Measurements from ENCODE around the gene APOO.

APOO gene

GRCh38 chrX:23888887-23889501, 18.7 kb downstream of the APOO start:
- Histone ChIP-seq H3K4me1 (ENCODE audit: control insufficient read depth in 1 of 2, insufficient read depth in 2 of 2, low read length in 2 of 2) (peaks cover 0 to 6% of the 10 kb centered on the region in 2 donors), H3K27ac (ENCODE audit: low read depth, low read length) (no peak overlapping the region), H3K9ac (ENCODE audit: low read depth in 1 of 2, low read length in 2 of 2) (no peak overlapping the region), H3K9me3 (ENCODE audit: control insufficient read depth in 1 of 2, low read length in 2 of 2) (no peaks in the 10 kb centered on the region), H3K27me3 (ENCODE audit: control insufficient read depth in 1 of 2, insufficient read depth in 2 of 2, low read length in 2 of 2) (no peaks in the 10 kb centered on the region), H3K36me3 (ENCODE audit: control insufficient read depth in 1 of 2, insufficient read depth in 2 of 2, low read length in 2 of 2) (no peaks in the 10 kb centered on the region), H3K4me3 (ENCODE audit: low read depth in 1 of 2, low read length in 2 of 2) (no peak overlapping the region)

GRCh38 chrX:23887918-23888317, 19.8 kb downstream of the APOO start:
- no peaks in the 10 kb centered on the region for H3K9me3 ChIP-seq (ENCODE audit: control insufficient read depth in 1 of 2, low read length in 2 of 2)
- H3K4me1 ChIP-seq (ENCODE audit: control insufficient read depth in 1 of 2, insufficient read depth in 2 of 2, low read length in 2 of 2) = peaks cover 5 to 6% of the 10 kb centered on the region in 2 donors
- no peak overlapping the region for H3K4me3 ChIP-seq (ENCODE audit: low read depth in 1 of 2, low read length in 2 of 2)
- no peaks in the 10 kb centered on the region for H3K27me3 ChIP-seq (ENCODE audit: control insufficient read depth in 1 of 2, insufficient read depth in 2 of 2, low read length in 2 of 2)
- H3K27ac ChIP-seq (ENCODE audit: low read depth, low read length) = peak overlapping the region; percentile 63
- H3K36me3 ChIP-seq (ENCODE audit: control insufficient read depth in 1 of 2, insufficient read depth in 2 of 2, low read length in 2 of 2) = no peaks in the 10 kb centered on the region
- no peak overlapping the region for H3K9ac ChIP-seq (ENCODE audit: low read depth in 1 of 2, low read length in 2 of 2)

- peak overlapping the region; percentile 63 for H3K27ac ChIP-seq (ENCODE audit: low read depth, low read length)
- H3K9ac ChIP-seq (ENCODE audit: low read depth in 1 of 2, low read length in 2 of 2) = no peak overlapping the region
- no peaks in the 10 kb centered on the region for H3K27me3 ChIP-seq (ENCODE audit: control insufficient read depth in 1 of 2, insufficient read depth in 2 of 2, low read length in 2 of 2)
- H3K36me3 ChIP-seq (ENCODE audit: control insufficient read depth in 1 of 2, insufficient read depth in 2 of 2, low read length in 2 of 2) = no peaks in the 10 kb centered on the region
- H3K4me1 ChIP-seq (ENCODE audit: control insufficient read depth in 1 of 2, insufficient read depth in 2 of 2, low read length in 2 of 2) = peaks cover 5 to 6% of the 10 kb centered on the region in 2 donors
- H3K4me3 ChIP-seq (ENCODE audit: low read depth in 1 of 2, low read length in 2 of 2) = no peak overlapping the region
- no peaks in the 10 kb centered on the region for H3K9me3 ChIP-seq (ENCODE audit: control insufficient read depth in 1 of 2, low read length in 2 of 2)
Observed at GRCh38 chrX:23887451-23887850, 20.3 kb downstream of the APOO start.

DNA sequence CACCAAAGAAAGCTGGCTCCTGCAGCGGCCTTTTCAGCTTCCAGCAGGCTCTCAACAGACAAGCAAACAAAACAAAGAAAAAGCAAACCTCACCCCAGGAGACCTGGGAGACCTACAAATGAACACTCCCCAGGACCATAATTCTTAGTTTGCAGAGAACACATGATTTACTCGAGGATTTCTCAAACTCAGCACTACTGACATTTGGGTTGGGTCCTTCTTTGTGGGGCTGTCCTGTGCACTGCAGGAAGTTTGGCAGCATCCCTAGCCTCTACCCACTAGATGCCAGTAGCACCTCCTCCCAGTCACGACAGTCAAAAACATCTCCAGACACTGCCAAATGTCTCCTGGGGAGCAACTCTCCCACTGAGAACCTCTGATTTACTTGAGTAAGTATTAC, 21.9 kb downstream of the APOO start:
- H3K27me3 ChIP-seq (ENCODE audit: control insufficient read depth in 1 of 2, insufficient read depth in 2 of 2, low read length in 2 of 2) = no peaks in the 10 kb centered on the region
- H3K27ac ChIP-seq (ENCODE audit: low read depth, low read length) = no peak overlapping the region
- no peaks in the 10 kb centered on the region for H3K9me3 ChIP-seq (ENCODE audit: control insufficient read depth in 1 of 2, low read length in 2 of 2)
- H3K36me3 ChIP-seq (ENCODE audit: control insufficient read depth in 1 of 2, insufficient read depth in 2 of 2, low read length in 2 of 2) = no peaks in the 10 kb centered on the region
- H3K4me1 ChIP-seq (ENCODE audit: control insufficient read depth in 1 of 2, insufficient read depth in 2 of 2, low read length in 2 of 2) = peaks cover 5 to 6% of the 10 kb centered on the region in 2 donors
- no peak overlapping the region for H3K9ac ChIP-seq (ENCODE audit: low read depth in 1 of 2, low read length in 2 of 2)
- H3K4me3 ChIP-seq (ENCODE audit: low read depth in 1 of 2, low read length in 2 of 2) = no peak overlapping the region

GRCh38 chrX:23884427-23885024, 23.2 kb downstream of the APOO start:
- Histone ChIP-seq H3K9me3 (ENCODE audit: control insufficient read depth in 1 of 2, low read length in 2 of 2) (no peaks in the 10 kb centered on the region), H3K27ac (ENCODE audit: low read depth, low read length) (no peak overlapping the region), H3K4me1 (ENCODE audit: control insufficient read depth in 1 of 2, insufficient read depth in 2 of 2, low read length in 2 of 2) (peaks cover 5 to 6% of the 10 kb centered on the region in 2 donors), H3K36me3 (ENCODE audit: control insufficient read depth in 1 of 2, insufficient read depth in 2 of 2, low read length in 2 of 2) (no peaks in the 10 kb centered on the region), H3K4me3 (ENCODE audit: low read depth in 1 of 2, low read length in 2 of 2) (no peak overlapping the region), H3K9ac (ENCODE audit: low read depth in 1 of 2, low read length in 2 of 2) (no peak overlapping the region), H3K27me3 (ENCODE audit: control insufficient read depth in 1 of 2, insufficient read depth in 2 of 2, low read length in 2 of 2) (no peaks in the 10 kb centered on the region)

GRCh38 chrX:23883737-23884354, 23.9 kb downstream of the APOO start:
- H3K9ac ChIP-seq (ENCODE audit: low read depth in 1 of 2, low read length in 2 of 2) = no peak overlapping the region
- H3K27me3 ChIP-seq (ENCODE audit: control insufficient read depth in 1 of 2, insufficient read depth in 2 of 2, low read length in 2 of 2) = no peaks in the 10 kb centered on the region
- H3K27ac ChIP-seq (ENCODE audit: low read depth, low read length) = no peak overlapping the region
- H3K36me3 ChIP-seq (ENCODE audit: control insufficient read depth in 1 of 2, insufficient read depth in 2 of 2, low read length in 2 of 2) = no peaks in the 10 kb centered on the region
- no peak overlapping the region for H3K4me3 ChIP-seq (ENCODE audit: low read depth in 1 of 2, low read length in 2 of 2)
- no peaks in the 10 kb centered on the region for H3K9me3 ChIP-seq (ENCODE audit: control insufficient read depth in 1 of 2, low read length in 2 of 2)
- H3K4me1 ChIP-seq (ENCODE audit: control insufficient read depth in 1 of 2, insufficient read depth in 2 of 2, low read length in 2 of 2) = peaks cover 5 to 9% of the 10 kb centered on the region in 2 donors

DNA sequence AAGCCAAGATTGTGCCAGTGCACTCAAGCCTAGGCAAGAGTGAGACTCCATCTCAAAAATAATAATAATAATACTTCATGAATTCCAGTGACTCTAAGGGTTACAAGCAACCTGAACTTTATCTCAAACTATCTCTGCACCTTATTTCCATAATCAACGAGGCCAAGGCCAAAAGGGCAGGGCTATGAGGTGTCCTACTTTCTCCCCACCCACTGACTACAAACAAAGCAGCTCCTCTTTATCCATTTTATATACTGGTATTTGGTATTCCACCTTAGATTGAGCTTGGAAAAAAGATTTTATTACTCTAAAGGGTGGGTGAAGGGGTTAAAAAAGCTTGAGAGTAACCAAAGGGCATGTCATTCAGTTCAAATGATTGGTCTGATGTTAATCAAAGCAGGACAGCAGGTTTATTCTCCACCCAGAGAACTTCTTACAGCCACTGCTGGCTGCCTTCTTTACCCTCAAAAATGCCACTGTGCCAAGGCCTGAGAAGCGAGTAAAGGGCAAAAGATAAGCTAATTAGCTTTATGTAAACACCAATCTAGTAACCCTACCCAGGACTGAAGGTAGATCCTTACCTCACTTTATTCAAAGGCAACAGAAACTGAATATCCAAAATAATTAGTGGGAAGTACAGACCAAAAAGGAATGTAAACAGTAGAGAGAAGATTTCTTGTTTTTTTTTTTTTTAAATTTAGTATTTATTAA, 28.2 kb downstream of the APOO start:
- no peaks in the 10 kb centered on the region for H3K36me3 ChIP-seq (ENCODE audit: control insufficient read depth in 1 of 2, insufficient read depth in 2 of 2, low read length in 2 of 2)
- H3K27ac ChIP-seq (ENCODE audit: low read depth, low read length) = no peak overlapping the region
- no peak overlapping the region for H3K4me3 ChIP-seq (ENCODE audit: low read depth in 1 of 2, low read length in 2 of 2)
- no peak overlapping the region for H3K9ac ChIP-seq (ENCODE audit: low read depth in 1 of 2, low read length in 2 of 2)
- peaks cover 3 to 5% of the 10 kb centered on the region in 2 donors for H3K4me1 ChIP-seq (ENCODE audit: control insufficient read depth in 1 of 2, insufficient read depth in 2 of 2, low read length in 2 of 2)
- no peaks in the 10 kb centered on the region for H3K27me3 ChIP-seq (ENCODE audit: control insufficient read depth in 1 of 2, insufficient read depth in 2 of 2, low read length in 2 of 2)
- H3K9me3 ChIP-seq (ENCODE audit: control insufficient read depth in 1 of 2, low read length in 2 of 2) = no peaks in the 10 kb centered on the region

DNA sequence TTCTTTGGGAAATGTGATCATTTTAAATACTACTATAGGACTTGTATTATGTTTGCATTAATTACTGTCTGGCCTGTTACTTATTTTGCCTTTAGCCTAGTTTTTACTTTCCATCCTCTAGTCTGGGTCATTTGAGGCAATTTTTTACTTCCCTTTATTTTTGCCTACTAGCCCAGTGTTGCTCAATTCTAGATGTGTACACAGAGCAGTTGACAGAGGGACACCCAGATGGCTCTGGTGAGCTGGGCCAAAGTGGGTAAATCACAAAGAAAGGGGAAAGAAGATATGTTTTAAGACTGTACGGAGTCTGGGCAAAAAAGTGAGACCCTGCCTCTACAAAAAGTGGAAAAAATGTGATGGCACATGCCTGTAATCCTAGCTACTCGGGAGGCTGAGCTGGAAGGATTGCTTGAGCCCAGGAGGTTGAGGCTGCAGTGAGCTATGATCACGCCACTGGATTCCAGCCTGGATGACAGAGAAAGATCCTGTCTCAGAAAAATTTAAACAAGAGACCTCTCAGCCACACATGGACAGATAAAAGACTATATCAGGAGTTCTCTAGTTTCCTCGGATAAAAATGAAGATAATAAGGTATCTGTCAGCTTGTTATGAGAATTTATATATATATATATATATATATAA, 35.7 kb downstream of the APOO start:
- no peak overlapping the region for H3K9ac ChIP-seq (ENCODE audit: low read depth in 1 of 2, low read length in 2 of 2)
- H3K27me3 ChIP-seq (ENCODE audit: control insufficient read depth in 1 of 2, insufficient read depth in 2 of 2, low read length in 2 of 2) = no peaks in the 10 kb centered on the region
- no peaks in the 10 kb centered on the region for H3K4me1 ChIP-seq (ENCODE audit: control insufficient read depth in 1 of 2, insufficient read depth in 2 of 2, low read length in 2 of 2)
- no peaks in the 10 kb centered on the region for H3K9me3 ChIP-seq (ENCODE audit: control insufficient read depth in 1 of 2, low read length in 2 of 2)
- H3K36me3 ChIP-seq (ENCODE audit: control insufficient read depth in 1 of 2, insufficient read depth in 2 of 2, low read length in 2 of 2) = no peaks in the 10 kb centered on the region
- H3K27ac ChIP-seq (ENCODE audit: low read depth, low read length) = no peak overlapping the region
- H3K4me3 ChIP-seq (ENCODE audit: low read depth in 1 of 2, low read length in 2 of 2) = no peak overlapping the region

- no peak overlapping the region for H3K27ac ChIP-seq (ENCODE audit: low read depth, low read length)
- H3K9me3 ChIP-seq (ENCODE audit: control insufficient read depth in 1 of 2, low read length in 2 of 2) = no peaks in the 10 kb centered on the region
- H3K27me3 ChIP-seq (ENCODE audit: control insufficient read depth in 1 of 2, insufficient read depth in 2 of 2, low read length in 2 of 2) = no peaks in the 10 kb centered on the region
- no peak overlapping the region for H3K4me3 ChIP-seq (ENCODE audit: low read depth in 1 of 2, low read length in 2 of 2)
- no peak overlapping the region for H3K9ac ChIP-seq (ENCODE audit: low read depth in 1 of 2, low read length in 2 of 2)
- no peaks in the 10 kb centered on the region for H3K4me1 ChIP-seq (ENCODE audit: control insufficient read depth in 1 of 2, insufficient read depth in 2 of 2, low read length in 2 of 2)
- H3K36me3 ChIP-seq (ENCODE audit: control insufficient read depth in 1 of 2, insufficient read depth in 2 of 2, low read length in 2 of 2) = no peaks in the 10 kb centered on the region
Observed at GRCh38 chrX:23870041-23870440, 37.7 kb downstream of the APOO start.
